Endothelial cell of hepatic sinusoid (primary cell): ENCODE data around the gene RFX3.

Experiments
- in situ Hi-C: cut with HindIII; loops from 2 replicates; pipeline ENCODE4 v1.10.0; 2017; ENCODE audit warnings: low sequenced_read_pairs

RFX3 gene

DNA sequence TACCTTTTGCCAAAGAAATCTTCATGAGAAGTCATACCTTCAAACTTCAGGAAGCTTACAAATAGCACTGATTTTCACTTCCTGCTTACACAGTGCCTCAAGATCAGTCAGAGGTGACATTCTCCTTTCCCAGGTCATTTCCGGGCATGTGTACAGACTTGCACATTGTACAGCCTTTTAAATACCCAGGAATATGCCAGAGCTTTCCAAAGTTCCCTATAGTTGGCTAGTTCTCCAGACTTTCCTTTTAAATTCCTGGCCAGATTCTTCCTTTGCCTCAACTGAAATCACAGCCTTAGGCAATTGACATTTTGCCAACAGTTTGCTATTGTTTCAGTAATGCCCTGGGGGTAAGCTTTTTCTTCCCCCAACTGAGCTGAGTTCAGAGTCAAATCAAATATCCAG, 47.2 kb downstream of the RFX3 start:
- in situ Hi-C loops = no loop called here

DNA sequence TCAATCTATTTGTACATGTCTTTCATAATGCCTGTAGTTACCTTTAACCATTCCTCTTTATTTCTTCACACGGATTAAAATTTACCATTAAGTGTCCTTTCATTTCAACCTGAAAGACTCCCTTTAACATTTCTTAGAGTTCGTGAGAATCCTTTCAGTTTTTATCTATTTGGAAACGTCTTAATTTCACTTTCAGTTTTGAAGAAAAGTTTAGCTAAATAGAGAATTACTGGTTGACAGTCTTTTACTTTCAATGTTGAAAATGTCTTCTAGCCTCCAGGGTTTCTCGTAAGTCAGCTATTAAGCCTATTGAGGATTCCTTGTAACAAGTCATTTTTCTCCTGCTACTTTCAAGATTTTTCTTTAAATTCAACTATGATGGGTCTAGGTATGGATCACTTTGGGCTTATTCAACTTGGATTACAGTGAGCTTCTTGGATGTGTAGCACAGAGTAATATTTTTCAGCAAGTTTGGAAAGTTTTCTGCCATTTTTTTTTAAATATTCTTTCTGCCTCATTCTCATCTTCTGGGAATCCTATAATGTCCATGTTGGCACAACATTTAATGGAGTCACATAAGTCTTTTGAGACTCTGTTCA, 48.5 kb downstream of the RFX3 start:
- in situ Hi-C loops = no loop called here

DNA sequence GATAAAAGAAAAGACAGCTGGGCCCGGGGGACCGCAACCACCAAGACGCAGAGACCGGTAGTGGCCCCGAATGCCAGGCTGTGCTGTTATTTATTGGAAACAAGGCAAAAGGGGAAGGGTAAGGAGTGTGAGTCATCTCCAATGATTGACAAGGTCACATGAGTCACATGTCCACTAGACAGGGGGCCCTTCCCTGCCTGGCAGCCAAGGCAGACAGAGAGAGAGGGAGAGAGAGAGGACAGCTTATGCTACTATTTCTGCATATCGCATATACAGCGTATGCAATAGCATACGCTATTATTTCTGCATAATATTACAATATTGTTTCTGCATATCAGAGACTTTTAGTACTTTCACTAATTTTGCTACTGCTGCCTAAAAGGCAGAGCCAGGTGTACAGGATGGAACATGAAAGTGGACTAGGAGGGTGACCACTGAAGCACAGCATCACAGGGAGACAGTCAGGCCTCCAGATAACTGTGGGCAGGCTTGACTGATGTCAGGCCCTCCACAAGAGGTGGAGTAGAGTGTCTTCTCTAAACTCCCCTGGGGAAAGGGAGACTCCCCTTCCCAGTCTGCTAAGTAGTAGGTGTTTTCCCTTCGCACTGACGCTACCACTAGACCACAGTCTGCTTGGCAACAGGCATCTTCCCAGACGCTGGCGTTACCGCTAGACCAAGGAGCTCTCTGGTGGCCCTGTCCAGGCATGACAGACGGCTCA, 50.3 kb downstream of the RFX3 start:
- in situ Hi-C loops = no loop called here

DNA sequence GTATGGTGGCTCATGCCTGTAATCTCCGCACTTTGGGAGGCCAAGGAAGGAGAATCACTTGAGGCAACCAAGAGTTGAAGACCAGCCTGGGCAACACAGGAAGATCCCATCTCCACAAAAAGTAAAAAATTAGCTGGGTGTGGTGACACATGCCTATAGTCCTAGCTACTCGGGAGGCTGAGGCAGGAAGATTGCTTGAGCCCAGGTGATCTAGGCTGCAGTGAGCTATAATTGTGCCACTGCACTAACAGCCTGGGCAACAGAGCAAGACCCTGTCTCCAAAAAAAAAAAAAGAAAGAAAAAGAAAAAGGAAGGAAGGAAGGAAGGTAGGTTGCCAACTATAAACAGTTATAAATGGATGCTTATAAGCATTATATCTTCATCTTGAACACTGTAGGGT, 51.0 kb downstream of the RFX3 start:
- in situ Hi-C loops = no loop called here

DNA sequence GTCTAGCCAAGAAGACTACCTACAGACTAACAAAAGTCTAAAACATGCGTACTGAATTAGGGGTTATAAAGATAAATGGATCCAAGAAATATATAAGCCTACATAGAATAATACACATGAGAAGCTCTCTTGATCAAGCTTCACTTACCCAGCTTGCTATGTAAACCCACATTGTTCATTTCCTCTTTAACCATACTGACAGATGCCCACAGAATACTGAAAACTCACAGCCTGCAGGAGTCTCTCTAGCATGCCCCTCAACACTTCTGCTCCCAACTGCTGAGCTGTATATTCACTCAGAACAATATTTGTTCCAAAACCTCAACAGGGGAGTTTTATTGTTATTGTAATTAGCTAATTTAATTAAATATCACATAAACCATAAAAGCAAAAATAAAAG, 52.4 kb downstream of the RFX3 start:
- in situ Hi-C loops = no loop called here

DNA sequence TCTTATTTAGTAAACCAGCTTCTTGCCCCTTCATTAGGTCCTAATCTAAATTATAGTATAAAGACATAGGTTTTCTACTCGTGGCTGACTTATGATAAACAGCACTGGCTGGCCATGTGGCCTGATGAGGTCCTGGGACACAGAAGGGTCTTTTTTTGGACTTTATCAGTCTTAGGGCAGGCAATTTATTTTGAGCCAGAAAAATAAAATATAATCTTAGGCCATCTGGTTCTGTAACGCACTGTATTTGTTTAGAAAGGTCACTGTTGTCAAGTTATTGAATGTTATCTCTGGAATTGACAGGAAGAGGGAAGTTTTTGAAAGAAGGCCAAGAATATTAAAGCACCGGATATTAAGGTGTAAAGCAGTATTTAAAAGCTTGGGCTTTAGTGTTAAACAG, 53.9 kb downstream of the RFX3 start:
- in situ Hi-C loops = no loop called here

DNA sequence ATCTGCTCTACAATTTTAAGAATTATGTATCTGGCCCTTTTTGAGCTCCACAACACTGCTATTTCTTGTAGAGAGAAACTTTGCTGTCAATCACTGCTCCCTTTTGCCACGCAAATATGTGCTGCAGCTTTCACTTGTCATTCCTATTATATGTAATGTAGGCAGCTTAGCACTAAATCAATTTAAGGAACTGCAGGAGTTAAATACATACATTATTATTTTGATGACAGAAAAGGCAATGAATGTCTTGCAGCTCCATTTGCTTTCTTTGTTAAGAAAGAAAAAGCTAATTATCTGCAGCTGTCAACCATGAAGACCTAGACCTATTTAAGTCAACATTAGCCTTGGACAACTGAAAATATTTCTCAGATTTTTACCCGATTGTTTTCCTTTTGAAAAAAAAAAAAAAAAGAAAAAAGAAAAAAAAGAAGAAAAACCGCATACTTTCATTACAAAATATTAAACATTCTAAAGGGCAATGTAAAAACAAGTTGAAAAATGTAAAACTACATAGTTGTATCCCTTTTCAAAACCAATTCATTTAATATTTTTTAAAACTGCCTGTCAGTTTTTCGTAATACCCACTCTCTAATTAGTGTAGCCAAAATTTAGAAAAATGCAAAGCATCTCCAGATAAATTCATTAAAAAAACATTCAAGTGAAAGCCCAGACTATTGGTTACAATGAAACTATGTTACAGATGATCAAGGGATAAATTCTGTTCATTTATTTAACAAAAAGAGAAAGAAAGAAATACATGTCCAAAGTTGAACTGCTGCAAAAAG, 57.2 kb downstream of the RFX3 start:
- in situ Hi-C loops = no loop called here

DNA sequence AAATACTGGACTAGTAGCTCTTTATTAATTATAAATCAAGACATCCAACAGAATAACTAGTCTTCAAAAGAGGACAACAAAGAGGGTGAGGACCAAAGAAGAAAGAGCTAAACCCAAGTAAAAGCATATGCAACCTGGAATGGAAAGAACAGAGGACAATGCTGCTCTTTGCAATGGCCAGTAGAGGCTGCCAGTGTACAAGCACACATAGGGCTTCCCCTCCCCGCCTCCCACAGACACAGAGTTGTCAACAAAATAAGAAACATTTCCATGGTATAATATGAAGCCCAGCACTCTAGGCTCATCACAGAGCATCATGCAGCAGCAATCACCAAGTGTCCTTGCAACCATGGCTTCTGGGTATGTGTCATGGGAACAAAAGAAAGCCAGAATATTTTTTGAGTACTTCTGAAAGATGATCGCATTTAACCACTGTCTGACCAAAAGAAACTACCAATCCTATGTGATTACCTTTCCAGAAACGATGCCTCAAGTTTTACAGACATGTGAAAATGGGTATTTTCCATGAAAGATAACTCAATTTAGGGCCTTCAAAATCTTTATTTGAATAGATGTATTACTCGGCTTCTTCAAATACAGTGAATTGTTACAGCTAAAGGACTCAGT, 58.1 kb downstream of the RFX3 start:
- in situ Hi-C loops = no loop called here

DNA sequence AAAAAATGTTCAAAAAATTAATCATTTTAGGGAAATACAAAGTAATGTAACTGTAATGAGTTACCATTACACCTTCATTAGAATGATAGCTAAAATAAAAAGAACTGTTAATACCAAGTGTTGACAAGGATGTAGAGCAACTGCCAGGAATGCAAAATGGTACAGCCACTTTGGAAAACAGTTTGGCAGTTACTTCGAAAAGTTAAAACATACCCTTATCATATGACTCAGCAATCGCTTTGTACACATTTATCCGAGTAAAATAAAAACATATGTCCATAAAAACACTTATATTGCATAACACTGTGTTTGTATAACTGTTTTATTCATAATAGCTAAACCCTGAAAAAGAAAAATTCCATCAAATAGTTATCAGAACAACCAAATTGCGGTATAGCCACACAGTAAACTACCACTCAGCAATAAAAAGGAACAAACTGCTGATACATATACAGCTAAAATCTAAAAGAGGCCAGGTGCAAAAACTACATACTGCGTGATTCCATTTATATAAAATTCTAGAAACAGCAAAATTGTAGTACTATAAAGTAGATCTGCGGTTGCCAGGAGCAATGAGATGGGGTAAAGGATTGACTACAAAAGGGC, 61.7 kb downstream of the RFX3 start:
- in situ Hi-C loops = no loop called here

DNA sequence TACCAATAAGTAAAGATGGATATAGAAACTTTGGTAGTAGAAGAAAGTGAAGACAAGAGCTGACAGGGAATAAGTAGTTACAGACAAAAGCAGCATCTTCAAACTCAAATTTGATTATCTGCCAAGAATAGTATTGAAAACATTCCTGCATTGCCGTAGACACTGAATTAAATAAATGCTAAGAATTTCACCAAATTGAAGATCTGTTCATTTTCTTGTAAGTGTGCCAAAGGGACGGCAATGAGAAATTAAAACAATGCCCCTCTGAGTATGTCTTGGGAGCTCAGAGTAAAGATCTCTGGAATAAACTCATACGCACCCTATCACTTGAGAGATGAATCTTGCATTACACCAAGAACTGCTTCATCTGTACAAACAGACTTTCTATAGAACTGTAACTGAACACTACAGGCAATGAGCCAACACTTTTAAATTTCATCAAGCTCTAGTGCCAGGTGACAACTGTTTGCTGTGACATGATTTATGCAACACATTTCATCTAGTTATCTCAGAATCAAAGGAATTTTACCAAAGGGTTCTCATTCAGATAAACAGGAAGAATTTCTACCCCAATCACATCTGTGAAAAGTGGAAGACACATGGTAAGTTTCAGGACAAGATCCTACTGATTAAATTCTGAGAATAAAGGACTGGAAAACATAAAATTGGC, 66.9 kb downstream of the RFX3 start:
- in situ Hi-C loops = no loop called here

DNA sequence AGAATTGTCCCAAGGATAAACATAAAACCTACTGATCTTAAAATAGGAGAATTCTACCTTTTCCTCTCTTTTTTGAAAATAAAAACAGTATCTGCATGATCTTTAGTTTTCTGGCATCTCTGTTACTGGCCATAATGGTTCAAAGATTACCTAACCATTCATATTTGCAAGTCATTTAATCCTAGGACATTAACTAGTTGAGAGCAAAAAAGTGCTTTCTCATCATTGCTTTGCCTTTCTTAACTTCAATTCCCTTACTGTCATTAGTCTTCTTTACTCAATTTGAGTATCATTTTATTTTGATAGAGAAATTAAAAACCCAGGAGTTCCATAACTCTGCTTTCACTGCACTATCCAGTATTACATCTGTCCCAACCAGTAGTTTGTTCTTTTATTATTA, 68.6 kb downstream of the RFX3 start:
- in situ Hi-C loops = no loop called here

DNA sequence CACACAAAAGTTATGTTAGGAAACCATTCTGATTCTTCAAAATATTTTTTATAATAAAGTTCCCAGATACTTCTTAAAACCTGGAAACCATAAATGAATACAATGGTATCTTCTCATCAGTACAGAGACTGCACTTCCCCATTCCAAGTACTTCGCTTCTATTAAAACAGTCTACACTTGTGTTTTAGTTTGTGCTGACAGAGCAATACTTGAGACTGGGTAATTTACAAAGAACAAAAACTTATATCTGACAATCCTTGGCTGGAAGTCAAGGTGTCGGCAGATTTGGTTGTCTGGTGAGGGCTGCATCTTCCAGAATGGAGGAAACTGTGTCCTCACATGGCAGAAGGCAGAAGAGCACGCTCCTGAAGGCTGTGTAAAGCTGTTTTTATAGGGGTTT, 70.1 kb downstream of the RFX3 start:
- in situ Hi-C loops = no loop called here

DNA sequence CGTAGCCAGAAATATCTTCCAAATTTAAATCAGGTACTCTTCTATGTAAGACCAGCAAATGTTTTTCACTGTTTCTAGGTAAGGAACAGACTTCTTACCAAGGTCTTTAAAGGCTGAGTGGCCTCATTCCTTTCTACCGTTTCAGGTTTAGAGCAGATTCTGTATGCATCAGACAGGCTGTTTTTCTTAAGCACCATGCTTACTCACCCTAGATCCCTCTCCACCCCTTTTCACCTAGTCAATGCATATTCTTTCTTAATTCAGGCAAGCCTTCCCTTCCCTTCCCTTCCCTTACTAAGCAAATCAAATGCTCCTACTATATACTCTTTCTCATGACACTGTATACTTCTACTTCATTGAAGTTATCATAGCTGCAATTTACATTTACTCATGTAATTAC, 70.7 kb downstream of the RFX3 start:
- in situ Hi-C loops = no loop called here

DNA sequence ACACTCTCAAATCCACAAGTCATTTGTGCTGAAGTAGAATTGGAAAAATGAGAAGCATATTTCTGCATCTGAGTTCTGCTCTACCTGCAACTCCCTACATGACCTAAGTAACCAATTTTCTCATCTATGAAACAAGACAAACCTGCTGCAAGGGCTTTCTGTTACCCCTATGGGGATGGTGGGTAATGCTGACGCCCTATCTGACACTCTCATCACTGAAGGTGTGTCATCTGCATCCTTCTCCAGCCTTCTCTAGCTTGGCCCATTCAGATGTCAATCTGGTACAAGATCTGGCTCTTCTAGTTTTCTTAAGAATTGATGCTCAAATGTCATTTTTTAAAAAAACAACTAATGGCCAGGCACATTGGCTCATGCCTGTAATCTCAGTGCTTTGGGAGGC, 73.8 kb downstream of the RFX3 start:
- in situ Hi-C loops = no loop called here

DNA sequence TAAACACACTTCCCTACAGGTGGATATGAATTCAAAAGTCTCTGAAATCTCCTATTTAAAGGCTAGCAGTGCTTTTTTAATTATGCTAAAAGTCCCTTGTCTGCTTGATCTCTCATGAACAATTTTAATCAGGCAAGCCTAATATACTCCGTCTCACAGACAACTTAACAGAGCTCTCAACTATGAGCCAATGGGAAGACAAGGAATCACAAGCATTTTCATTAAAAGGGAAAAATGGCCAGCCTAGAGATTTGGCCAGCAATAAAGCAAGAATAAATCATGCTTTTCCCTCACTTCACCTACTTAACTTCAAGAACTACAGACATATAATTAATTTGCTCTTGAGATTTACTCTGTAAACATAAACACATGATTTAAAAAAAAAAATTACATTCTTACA, 78.0 kb downstream of the RFX3 start:
- in situ Hi-C loops = no loop called here

DNA sequence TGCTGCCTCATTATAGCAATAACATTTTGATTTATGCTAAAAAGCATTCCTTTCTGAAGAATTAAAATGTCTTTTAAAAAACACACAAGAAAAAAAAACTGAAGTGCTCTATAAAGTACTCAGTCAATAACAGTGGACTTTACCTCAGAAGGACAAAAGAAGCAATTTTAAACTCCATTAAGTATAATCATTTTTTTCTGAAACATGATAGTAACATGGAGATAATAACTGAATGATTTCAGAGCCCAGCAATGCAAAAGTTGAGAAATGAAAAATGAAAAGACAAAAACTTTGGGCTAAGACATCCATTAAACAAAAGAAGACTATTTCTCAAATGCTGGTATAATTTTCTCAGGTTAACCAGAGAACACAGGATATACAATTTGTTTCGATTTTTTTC, 78.7 kb downstream of the RFX3 start:
- in situ Hi-C loops = no loop called here

DNA sequence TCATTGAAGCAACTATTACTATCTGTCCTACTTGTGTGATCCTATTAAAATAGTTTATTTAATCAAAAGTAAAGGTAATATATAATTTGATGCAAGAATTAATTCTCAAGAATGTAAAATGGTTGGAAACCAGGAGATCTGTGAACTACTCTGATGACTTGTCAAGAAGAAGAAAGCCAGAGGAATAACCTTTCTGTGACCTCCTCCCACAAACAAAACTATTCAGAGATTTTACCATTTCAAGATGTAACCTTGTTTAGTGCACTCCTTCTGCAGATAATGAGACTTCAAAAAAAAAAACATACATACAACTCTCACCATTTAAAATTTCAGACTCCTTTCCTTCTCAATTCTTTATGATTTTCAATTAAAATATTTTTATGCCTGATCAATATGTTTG, 79.5 kb downstream of the RFX3 start:
- in situ Hi-C loops = no loop called here

DNA sequence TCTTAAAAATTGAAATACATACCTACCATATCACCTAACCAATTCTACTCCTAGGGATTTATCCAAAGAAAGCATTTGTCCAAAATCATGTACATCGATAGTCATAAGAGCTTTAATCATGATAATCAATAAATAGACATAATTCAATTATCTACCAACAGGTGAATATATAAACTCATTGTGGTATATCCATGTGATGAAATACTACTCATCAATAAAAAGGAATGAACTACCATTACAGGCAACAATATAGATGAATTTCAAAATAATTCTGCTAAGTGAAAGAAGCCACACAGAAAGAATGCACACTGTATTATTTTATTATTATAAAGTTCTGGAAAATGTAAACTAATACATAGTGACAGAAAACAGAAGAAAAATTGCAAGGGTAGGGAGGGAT, 81.8 kb downstream of the RFX3 start:
- in situ Hi-C loops = no loop called here

DNA sequence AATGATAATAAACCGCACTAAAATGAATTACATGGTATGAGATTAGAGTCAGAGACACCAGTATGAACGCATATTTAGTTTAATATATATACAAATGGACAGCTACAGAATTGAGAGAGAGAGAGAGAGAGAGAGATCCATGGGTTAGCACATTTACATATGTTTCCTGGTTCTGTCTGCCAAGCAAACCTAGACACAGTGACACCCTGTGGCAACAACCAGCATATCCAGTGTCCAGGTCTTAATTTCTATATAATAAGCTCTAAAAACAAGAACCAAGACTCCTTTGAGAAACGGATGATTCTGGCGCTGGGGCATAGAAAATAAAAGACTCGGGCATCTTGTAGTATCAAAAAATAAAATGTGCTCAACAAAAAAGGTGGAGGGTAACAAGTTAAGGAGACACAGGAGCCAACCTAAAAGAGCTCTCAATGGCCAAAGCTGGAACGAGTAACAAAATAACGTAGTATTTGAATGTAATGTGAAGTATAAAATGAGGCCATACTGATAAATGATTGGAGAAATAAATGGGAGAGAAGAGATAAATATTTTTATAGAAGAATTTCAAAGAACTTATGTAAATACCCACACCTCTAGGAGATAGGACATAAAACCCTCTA, 84.5 kb downstream of the RFX3 start:
- in situ Hi-C loops = no loop called here

DNA sequence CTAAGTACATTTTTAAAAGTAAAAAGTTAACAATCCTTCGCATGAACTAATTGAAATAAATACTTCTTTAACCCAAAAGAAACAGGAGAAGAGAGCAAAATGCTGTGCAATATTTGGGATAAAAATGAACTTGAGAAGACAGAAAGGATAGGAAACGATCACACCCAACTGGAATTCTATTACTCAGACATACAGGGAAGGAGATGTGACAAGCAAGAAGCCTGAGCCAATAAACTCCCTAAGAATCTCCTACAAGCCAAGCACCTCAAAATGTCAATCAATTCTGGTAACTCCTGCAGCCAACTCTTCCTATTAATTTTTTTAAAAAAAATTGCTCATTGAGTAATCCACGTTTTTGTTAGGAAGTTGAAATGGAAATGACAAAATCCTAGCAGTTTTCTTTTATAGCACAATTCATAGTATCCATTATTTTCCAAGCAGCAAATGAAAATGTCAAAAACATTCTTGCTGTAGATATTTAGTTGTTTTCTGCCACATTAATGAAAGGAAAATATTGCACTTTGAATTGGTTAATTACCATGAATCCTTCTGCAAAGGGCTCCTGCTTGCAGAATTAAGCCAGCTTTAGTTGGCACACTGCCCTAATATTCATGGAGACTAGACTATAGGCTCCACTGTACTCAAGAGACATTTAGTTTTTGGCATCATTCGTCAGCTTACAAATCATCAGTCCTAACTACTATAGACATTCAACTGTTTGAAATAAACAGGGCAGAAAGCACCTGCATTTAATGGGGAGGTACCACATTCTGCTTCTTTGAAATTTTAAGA, 89.0 kb downstream of the RFX3 start:
- in situ Hi-C loops = no loop called here
